Chondrocyte (in vitro differentiated cells): ENCODE measurements around the gene TRIM38. TPM values are rescaled to one million over a fixed set of nuclear protein-coding genes. Genes with fewer than 3 reads are reported as not detected.
A peak's percentile ranks its signal among the peaks of the same experiment; 100 is the strongest.

Experiments used
- DNase-seq: peaks from one replicate; pipeline ENCODE4 v3.0.0; 2021; ENCODE audit warnings: mixed read lengths, low spot score
- H3K27ac Mint-ChIP-seq: one replicate; pipeline ENCODE4 v1.8.0; 2021; ENCODE audit warnings: mild to moderate bottlenecking, moderate library complexity, mixed read lengths; ENCODE audit not compliant: unreplicated experiment
- H3K27me3 Mint-ChIP-seq: 2 replicates; pipeline ENCODE4 v1.8.0; 2021; ENCODE audit warnings: low read depth, mixed read lengths
- H3K36me3 Mint-ChIP-seq: 2 replicates; pipeline ENCODE4 v1.8.0; 2021; ENCODE audit warnings: low read depth, mixed read lengths
- H3K4me1 Mint-ChIP-seq: 2 replicates; pipeline ENCODE4 v1.8.0; 2021; ENCODE audit warnings: low read depth, mild to moderate bottlenecking, mixed read lengths
- H3K4me3 Mint-ChIP-seq: one replicate; pipeline ENCODE4 v1.8.0; 2021; ENCODE audit warnings: mild to moderate bottlenecking, moderate library complexity, mixed read lengths; ENCODE audit not compliant: unreplicated experiment
- H3K9me3 Mint-ChIP-seq: 2 replicates; pipeline ENCODE4 v1.8.0; 2021; ENCODE audit warnings: low read depth, mixed read lengths
- CTCF ChIP-seq: fragments of 200-600 bp; sonication (generic); IDR thresholded peaks from 2 replicates; pipeline ENCODE4 v1.5.0; 2021; ENCODE audit warnings: antibody characterized with exemption, mild to moderate bottlenecking, moderate library complexity
- total RNA-seq: library from RNA; stranded (reverse); gene quantifications from 3 replicates; pipeline ENCODE4 v1.2.1, GENCODE V29; 2021

TRIM38 gene
- total RNA-seq, 1 donor from 2014 or later = 7.1 TPM

- H3K27me3 Mint-ChIP-seq = no peaks in the 10 kb centered on the region
- no peak for TF ChIP-seq CTCF
- peaks cover 4% of the 10 kb centered on the region for H3K9me3 Mint-ChIP-seq
Measured at GRCh38 chr6:26017632-26017966, 55.0 kb downstream of the TRIM38 start.

GRCh38 chr6:26019261-26019830 lies 56.7 kb downstream of the TRIM38 start:
- peaks cover 4% of the 10 kb centered on the region for H3K9me3 Mint-ChIP-seq
- no peaks in the 10 kb centered on the region for H3K36me3 Mint-ChIP-seq
- no peaks in the 10 kb centered on the region for H3K27me3 Mint-ChIP-seq
- H3K27ac Mint-ChIP-seq = no peak overlapping the region
- no peak overlapping the region for H3K4me3 Mint-ChIP-seq
- peaks cover 9% of the 10 kb centered on the region for H3K4me1 Mint-ChIP-seq
- DNase-seq = no peak
- TF ChIP-seq CTCF = no peak

More at GRCh38 chr6:26017632-26017966, 55.0 kb downstream of the TRIM38 start:
- H3K36me3 Mint-ChIP-seq = no peaks in the 10 kb centered on the region
- H3K27ac Mint-ChIP-seq = peak overlapping the region; percentile 22
- DNase-seq = no peak
- H3K4me1 Mint-ChIP-seq = peaks cover 9% of the 10 kb centered on the region
- no peak overlapping the region for H3K4me3 Mint-ChIP-seq

GRCh38 chr6:26019967-26020328 lies 57.3 kb downstream of the TRIM38 start:
- H3K27ac Mint-ChIP-seq = peak overlapping the region; percentile 100
- H3K4me1 Mint-ChIP-seq = peaks cover 9% of the 10 kb centered on the region
- H3K27me3 Mint-ChIP-seq = no peaks in the 10 kb centered on the region
- H3K4me3 Mint-ChIP-seq = peak overlapping the region; percentile 95
- H3K9me3 Mint-ChIP-seq = peaks cover 4% of the 10 kb centered on the region
- DNase-seq = no peak
- no peak for TF ChIP-seq CTCF
- no peaks in the 10 kb centered on the region for H3K36me3 Mint-ChIP-seq

- peak overlapping the region; percentile 100 for H3K27ac Mint-ChIP-seq
Measured at GRCh38 chr6:26020329-26021000, 57.9 kb downstream of the TRIM38 start.

GRCh38 chr6:26021001-26021349 lies 58.4 kb downstream of the TRIM38 start:
- Mint-ChIP-seq H3K27me3 (no peaks in the 10 kb centered on the region), H3K27ac (peak overlapping the region; percentile 100), H3K4me1 (peaks cover 17% of the 10 kb centered on the region), H3K9me3 (peaks cover 4% of the 10 kb centered on the region), H3K4me3 (peak overlapping the region; percentile 95), H3K36me3 (no peaks in the 10 kb centered on the region)
- TF ChIP-seq CTCF = no peak
- DNase-seq = no peak

More at GRCh38 chr6:26020329-26021000, 57.9 kb downstream of the TRIM38 start:
- H3K9me3 Mint-ChIP-seq = peaks cover 4% of the 10 kb centered on the region
- peak overlapping the region; percentile 95 for H3K4me3 Mint-ChIP-seq
- no peaks in the 10 kb centered on the region for H3K27me3 Mint-ChIP-seq
- no peaks in the 10 kb centered on the region for H3K36me3 Mint-ChIP-seq
- no peak for DNase-seq
- TF ChIP-seq CTCF = no peak
- H3K4me1 Mint-ChIP-seq = peaks cover 12% of the 10 kb centered on the region
